ENCODE results near the gene FGR.

DNA sequence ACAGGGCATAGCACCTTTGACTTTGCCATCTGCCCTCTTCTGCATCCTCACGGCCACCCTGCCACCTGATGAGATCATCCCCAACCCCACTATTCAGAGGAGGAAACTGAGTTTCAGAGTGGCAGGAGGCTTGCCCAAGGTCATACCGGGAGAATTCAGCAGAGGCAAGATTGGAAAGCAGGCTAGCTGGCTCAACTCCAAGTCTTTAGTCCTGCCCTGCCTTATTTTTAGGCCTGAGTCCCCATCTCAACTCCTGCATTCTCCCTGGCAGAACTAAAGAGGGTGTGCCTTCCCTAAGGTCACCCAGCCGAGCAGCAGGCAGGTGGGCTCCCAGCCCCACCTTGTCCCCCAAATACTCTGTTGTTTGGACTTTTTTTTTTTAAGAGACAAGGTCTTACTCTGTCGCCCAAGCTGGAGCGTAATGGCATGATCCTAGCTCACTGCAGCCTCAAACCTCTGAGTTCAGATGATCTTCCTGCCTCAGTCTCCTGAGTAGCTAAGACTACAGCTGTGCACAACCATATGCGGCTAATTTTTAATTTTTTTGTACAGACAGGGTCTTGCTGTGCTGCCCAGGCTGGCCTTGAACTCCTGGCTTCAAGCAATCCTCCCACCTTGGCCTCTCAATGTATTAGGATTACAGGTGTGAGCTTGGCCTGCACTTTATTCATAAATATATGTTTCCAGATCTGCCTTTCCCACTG is 13.8 kb upstream of the FGR start:
- TF ChIP-seq GATA2 (IDR thresholded peaks at IDR 0.05; ENCODE audit: low read depth, low read length) = no peak
- TF ChIP-seq GATA3 (IDR thresholded peaks at IDR 0.05; ENCODE audit: low read depth, low read length) = no peak

Measured in SH-SY5Y (cell line).